ENCODE data around the gene ERC1.
"Not testable (repeated sequence)": the region's sequence is repeated elsewhere in the genome, so short reads cannot be mapped to it uniquely, and the experiment has no call there.

ERC1 gene

DNA sequence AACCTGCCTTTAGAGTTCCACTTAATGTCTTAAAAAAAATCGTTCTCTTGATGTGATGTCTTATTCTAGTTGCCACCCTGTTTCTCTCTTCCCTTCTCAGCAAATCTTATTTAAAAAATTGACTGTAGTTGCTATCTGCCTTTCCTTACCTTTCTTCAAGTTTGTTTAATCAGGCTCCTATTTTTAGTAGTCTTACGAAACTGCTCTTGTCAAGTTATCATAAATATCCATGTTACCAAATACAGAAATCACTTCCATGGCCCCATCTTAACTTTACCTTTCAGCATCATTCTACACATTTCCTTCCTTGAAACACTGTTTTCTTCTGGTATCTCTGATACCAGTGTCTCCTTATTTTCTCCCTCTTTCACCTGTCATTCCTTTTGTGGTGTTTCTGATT, 227.3 kb downstream of the ERC1 start:
- no peak for DNase-seq
- no peaks in the 10 kb centered on the region for H3K36me3 Mint-ChIP-seq
- H3K9me3 Mint-ChIP-seq = no peaks in the 10 kb centered on the region
- H3K4me3 Mint-ChIP-seq = no peak overlapping the region
- no peaks in the 10 kb centered on the region for H3K27me3 Mint-ChIP-seq
- peaks cover under 1% of the 10 kb centered on the region in 2 donors for H3K4me1 Mint-ChIP-seq
- H3K27ac Mint-ChIP-seq = no peak overlapping the region
- no peak for ATAC-seq (replicated peaks)

DNA sequence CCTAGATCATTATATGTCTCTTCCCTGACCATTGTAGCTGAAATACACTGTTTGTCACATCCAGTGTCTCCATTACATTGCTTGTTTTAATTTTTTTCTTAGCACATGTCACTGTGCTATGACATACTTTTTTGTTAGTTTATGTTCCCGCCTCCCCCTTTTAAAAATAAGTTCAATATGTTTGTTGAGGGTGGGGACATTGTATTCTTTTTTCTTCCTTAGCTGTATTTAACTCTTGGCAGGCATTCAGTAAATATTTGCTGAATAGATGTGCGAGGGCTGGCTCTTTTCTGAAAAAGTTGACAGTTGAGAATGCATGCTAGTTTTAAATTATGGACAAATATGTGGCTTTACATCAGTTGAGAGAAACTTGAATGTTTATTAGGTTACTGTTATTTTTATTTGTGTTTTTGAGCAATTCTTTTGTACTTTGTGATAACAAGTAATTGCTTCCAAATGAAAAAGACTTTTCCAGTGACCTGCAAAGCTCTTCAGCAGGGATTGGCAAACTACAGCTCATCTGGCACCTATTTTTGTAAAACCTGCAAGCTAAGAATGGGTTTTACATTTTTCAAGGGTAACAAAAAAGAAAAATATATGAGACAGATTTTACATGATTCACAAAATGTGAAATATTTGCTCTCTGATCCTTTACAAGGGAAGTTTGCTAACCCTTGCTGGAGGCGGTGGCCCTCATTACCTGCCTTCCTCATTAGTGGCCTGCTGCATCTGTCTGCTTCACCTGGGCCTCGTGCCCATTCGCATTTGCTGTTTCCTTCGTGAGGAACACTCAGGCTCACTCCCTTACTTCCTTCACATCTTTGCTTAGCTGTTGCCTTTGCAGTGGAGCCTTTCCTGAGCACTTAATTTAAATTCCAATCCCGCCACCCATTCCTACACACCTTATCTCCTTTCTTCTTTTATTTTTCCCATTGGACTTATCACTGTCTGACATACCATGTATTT, 229.4 kb downstream of the ERC1 start:
- H3K9me3 Mint-ChIP-seq = no peaks in the 10 kb centered on the region
- no peak for DNase-seq
- H3K4me3 Mint-ChIP-seq = no peak overlapping the region
- no peaks in the 10 kb centered on the region for H3K4me1 Mint-ChIP-seq
- no peaks in the 10 kb centered on the region for H3K27me3 Mint-ChIP-seq
- H3K36me3 Mint-ChIP-seq = no peaks in the 10 kb centered on the region
- H3K27ac Mint-ChIP-seq = no peak overlapping the region
- ATAC-seq (replicated peaks) = no peak

GRCh38 chr12:1222858-1223639, 232.0 kb downstream of the ERC1 start:
- Mint-ChIP-seq H3K4me1 (peaks cover 10 to 15% of the 10 kb centered on the region in 2 donors), H3K36me3 (peaks cover 8 to 12% of the 10 kb centered on the region in 2 donors), H3K9me3 (no peaks in the 10 kb centered on the region), H3K4me3 (no peak overlapping the region), H3K27ac (no peak overlapping the region), H3K27me3 (no peaks in the 10 kb centered on the region)
- no peak for DNase-seq
- no peak for ATAC-seq (replicated peaks)

DNA sequence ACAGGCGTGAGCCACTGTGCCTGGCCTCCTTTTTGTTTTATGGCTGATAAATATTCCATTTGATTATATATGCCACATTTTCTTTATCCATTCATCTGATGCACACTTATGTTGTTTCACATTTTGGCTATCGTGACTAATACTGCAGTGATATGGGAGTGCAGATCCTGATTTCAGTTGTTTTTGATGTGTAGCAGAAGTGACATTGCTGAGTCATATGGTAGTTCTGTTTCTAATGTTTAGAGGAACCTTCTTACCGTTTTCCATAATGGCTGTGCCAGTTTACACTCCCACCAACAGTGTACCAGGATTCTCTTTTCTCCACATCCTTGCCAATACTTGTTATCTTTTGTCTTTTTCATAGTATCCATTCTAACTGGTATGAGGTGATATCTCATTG, 235.9 kb downstream of the ERC1 start:
- no peak for DNase-seq
- no peak overlapping the region for H3K4me3 Mint-ChIP-seq
- H3K27me3 Mint-ChIP-seq = no peaks in the 10 kb centered on the region
- H3K27ac Mint-ChIP-seq = no peak overlapping the region
- peaks cover 20 to 35% of the 10 kb centered on the region in 2 donors for H3K36me3 Mint-ChIP-seq
- ATAC-seq (replicated peaks) = peak in 1 of 2 donors; percentile 55
- no peaks in the 10 kb centered on the region for H3K9me3 Mint-ChIP-seq
- peaks cover 10 to 15% of the 10 kb centered on the region in 2 donors for H3K4me1 Mint-ChIP-seq

GRCh38 chr12:1234073-1234472, 243.1 kb downstream of the ERC1 start:
- no peaks in the 10 kb centered on the region for H3K4me1 Mint-ChIP-seq
- H3K9me3 Mint-ChIP-seq = peaks cover 0 to 2% of the 10 kb centered on the region in 2 donors
- DNase-seq = no peak
- ATAC-seq (replicated peaks) = no peak
- no peaks in the 10 kb centered on the region for H3K27me3 Mint-ChIP-seq
- no peak overlapping the region for H3K27ac Mint-ChIP-seq
- no peak overlapping the region for H3K4me3 Mint-ChIP-seq
- peaks cover 30 to 41% of the 10 kb centered on the region in 2 donors for H3K36me3 Mint-ChIP-seq

DNA sequence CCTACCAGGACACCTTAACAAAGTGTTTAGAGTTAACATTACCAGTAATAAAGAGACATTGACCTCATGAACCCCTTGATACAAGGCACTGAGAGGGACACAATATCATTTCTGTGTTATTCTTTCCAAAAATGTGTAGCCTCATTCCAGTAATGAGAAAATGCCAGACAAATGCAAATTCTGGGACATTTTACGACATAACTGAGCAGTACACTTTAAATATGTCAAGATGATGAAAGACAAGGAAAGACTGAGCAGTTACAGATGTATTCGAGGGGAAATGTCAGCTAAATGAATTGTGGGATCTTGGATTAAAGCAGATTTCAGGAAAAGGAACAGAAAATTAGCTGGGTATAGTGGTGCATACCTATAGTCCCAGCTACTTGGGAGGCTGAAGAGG, 255.6 kb downstream of the ERC1 start:
- no peak overlapping the region for H3K4me3 Mint-ChIP-seq
- no peaks in the 10 kb centered on the region for H3K27me3 Mint-ChIP-seq
- H3K27ac Mint-ChIP-seq = no peak overlapping the region
- no peaks in the 10 kb centered on the region for H3K4me1 Mint-ChIP-seq
- no peaks in the 10 kb centered on the region for H3K9me3 Mint-ChIP-seq
- DNase-seq = no peak
- peaks cover 3 to 10% of the 10 kb centered on the region in 2 donors for H3K36me3 Mint-ChIP-seq
- no peak for ATAC-seq (replicated peaks)

- Mint-ChIP-seq H3K4me3 (no peak overlapping the region), H3K36me3 (peaks cover 3 to 10% of the 10 kb centered on the region in 2 donors), H3K4me1 (no peaks in the 10 kb centered on the region), H3K27ac (no peak overlapping the region), H3K9me3 (no peaks in the 10 kb centered on the region), H3K27me3 (no peaks in the 10 kb centered on the region)
- no peak for ATAC-seq (replicated peaks)
- DNase-seq = no peak
Measured at GRCh38 chr12:1250641-1251040, 259.6 kb downstream of the ERC1 start.

- Mint-ChIP-seq H3K27ac (no peak overlapping the region), H3K27me3 (no peaks in the 10 kb centered on the region), H3K4me1 (no peaks in the 10 kb centered on the region), H3K4me3 (no peak overlapping the region), H3K36me3 (peaks cover 5 to 13% of the 10 kb centered on the region in 2 donors), H3K9me3 (no peaks in the 10 kb centered on the region)
- DNase-seq = no peak
- no peak for ATAC-seq (replicated peaks)
Measured at GRCh38 chr12:1252758-1253157, 261.7 kb downstream of the ERC1 start.

DNA sequence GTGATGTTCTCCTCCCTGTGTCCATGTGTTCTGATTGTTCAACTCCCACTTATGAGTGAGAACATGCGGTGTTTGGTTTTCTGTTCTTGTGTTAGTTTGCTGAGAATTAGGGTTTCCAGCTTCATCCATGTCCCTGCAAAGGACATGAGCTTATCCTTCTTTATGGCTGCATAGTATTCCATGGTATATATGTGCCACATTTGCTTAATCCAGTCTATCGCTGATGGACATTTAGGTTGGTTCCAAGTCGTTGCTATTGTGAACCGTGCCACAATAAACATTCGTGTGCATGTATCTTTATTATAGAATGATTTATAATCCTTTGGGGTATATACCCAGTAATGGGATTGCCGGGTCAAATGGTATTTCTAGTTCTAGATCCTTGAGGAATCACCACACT, 264.1 kb downstream of the ERC1 start:
- not testable (repeated sequence) for H3K9me3 Mint-ChIP-seq; H3K4me3 Mint-ChIP-seq; DNase-seq; H3K27ac Mint-ChIP-seq; H3K27me3 Mint-ChIP-seq; H3K4me1 Mint-ChIP-seq; ATAC-seq (replicated peaks)
- H3K36me3 Mint-ChIP-seq = peaks cover 6 to 15% of the 10 kb centered on the region in 2 donors

DNA sequence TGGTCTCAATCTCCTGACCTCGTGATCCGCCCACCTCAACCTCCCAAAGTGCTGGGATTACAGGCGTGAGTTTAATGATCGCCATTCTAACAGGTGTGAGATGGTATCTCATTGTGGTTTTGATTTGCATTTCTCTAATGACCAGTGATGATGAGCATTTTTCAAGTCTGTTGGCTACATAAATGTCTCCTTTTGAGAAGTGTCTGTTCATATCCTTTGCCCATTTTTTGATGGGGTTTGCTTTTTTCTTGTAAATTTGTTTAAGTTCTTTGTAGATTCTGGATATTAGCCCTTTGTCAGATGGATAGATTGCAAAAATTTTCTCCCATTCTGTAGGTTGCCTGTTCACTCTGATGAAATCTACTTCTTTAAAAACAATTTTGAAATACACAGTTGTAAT, 264.8 kb downstream of the ERC1 start:
- not testable (repeated sequence) for H3K27ac Mint-ChIP-seq; DNase-seq; H3K4me3 Mint-ChIP-seq; H3K9me3 Mint-ChIP-seq; ATAC-seq (replicated peaks); H3K27me3 Mint-ChIP-seq; H3K4me1 Mint-ChIP-seq
- peaks cover 6 to 16% of the 10 kb centered on the region in 2 donors for H3K36me3 Mint-ChIP-seq

DNA sequence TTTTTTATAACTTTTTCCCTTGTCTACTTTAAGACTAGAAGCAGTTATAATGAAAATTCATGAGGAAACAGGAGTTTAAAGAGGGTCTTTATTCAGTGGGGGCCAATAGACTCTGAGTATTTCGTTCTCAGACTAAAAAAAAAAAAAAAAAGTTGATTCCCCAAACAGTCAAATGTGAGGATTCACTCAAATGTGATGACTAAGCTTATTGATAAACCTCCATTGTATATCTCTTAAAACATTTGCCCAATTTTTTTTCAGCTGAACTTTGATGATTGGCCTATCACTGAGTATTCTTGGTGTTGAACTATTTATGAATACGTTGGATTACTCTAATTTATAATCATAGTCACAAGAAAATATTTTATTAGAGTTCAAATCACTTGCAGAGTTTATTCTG, 265.3 kb downstream of the ERC1 start:
- no peak for ATAC-seq (replicated peaks)
- Mint-ChIP-seq H3K27ac (no peak overlapping the region), H3K4me3 (no peak overlapping the region), H3K4me1 (peaks cover 2% of the 10 kb centered on the region in 2 donors), H3K36me3 (peaks cover 6 to 17% of the 10 kb centered on the region in 2 donors), H3K27me3 (no peaks in the 10 kb centered on the region), H3K9me3 (no peaks in the 10 kb centered on the region)
- no peak for DNase-seq

GRCh38 chr12:1256991-1257390, 266.0 kb downstream of the ERC1 start:
- Mint-ChIP-seq H3K27me3 (no peaks in the 10 kb centered on the region), H3K4me1 (peaks cover 2 to 6% of the 10 kb centered on the region in 2 donors), H3K27ac (no peak overlapping the region), H3K36me3 (peaks cover 6 to 20% of the 10 kb centered on the region in 2 donors), H3K9me3 (no peaks in the 10 kb centered on the region), H3K4me3 (no peak overlapping the region)
- ATAC-seq (replicated peaks) (no peak), DNase-seq (no peak)

DNA sequence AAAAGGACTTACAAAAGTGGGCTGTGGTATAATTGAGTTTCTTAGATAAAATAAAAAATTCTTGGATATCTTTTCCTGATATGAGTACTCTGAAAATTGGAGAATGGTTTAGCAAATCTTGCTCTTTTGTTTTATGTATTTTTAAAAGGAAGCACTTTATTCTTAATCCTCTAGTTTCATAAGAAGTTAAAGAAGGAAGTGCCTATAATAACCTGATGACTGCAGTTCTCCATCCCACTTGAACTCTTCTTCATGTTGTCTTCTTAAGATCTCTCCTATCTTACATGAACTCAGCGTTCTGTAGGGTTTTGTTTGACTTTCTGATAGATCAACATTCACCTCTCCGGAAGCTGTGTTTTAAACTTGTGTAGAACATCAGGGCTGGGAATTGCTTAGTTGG, 271.0 kb downstream of the ERC1 start:
- Mint-ChIP-seq H3K27me3 (no peaks in the 10 kb centered on the region), H3K4me1 (peaks cover 4 to 10% of the 10 kb centered on the region in 2 donors), H3K9me3 (no peaks in the 10 kb centered on the region), H3K27ac (no peak overlapping the region), H3K4me3 (no peak overlapping the region), H3K36me3 (peaks cover 11 to 44% of the 10 kb centered on the region in 2 donors)
- DNase-seq = no peak
- no peak for ATAC-seq (replicated peaks)

DNA sequence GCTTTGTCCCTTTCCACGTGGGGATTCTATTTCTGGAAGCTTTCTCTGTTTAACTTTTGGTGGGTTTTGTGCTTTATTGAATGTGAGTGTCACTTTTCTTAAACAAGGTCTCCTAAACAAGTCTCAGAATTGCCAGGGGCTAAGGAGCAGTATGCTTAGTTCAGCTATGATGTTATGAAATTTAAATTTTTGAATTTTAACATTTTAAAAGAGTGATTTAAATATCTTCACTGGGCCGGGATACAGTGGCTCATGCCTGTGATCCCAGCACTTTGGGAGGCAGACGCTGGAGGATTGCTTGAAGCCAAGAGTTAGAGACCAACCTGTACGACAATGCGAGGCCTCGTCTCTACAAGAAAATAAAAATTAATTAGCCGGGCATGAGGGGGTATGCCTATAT, 276.2 kb downstream of the ERC1 start:
- DNase-seq = no peak
- Mint-ChIP-seq H3K4me3 (no peak overlapping the region), H3K36me3 (peaks cover 14 to 52% of the 10 kb centered on the region in 2 donors), H3K4me1 (peaks cover 4 to 9% of the 10 kb centered on the region in 2 donors), H3K27me3 (no peaks in the 10 kb centered on the region), H3K9me3 (no peaks in the 10 kb centered on the region), H3K27ac (no peak overlapping the region)
- no peak for ATAC-seq (replicated peaks)

All from stimulated activated naive B cell treated with anti-CD40 and anti-IgM and Interleukin-4, amounts not matched to agents 10 μg/mL and 1 μg/mL and 100 μg/mL, for 72 hours (primary cell).